Esophagus mucosa (tissue), 1 donor: ENCODE results near the gene MAGEA11. TPM values are rescaled to one million over a fixed set of nuclear protein-coding genes. Genes with fewer than 3 reads are reported as not detected.
"Not testable (repeated sequence)": the region's sequence is repeated elsewhere in the genome, so short reads cannot be mapped to it uniquely, and the experiment has no call there.

Source experiments
- ATAC-seq: fragments of 200-7000 bp; cut with Tn5 transposase; one replicate; pipeline ENCODE4 v1.9.1; 2020
- total RNA-seq: library from RNA; stranded (reverse); gene quantifications from one replicate; pipeline ENCODE4 v1.2.4, GENCODE V29; 2023
- donor health status: DM: yes; HTN: yes; CAD: no.

The MAGEA11 gene
- total RNA-seq, 1 donor from 2014 or later: not detected

DNA sequence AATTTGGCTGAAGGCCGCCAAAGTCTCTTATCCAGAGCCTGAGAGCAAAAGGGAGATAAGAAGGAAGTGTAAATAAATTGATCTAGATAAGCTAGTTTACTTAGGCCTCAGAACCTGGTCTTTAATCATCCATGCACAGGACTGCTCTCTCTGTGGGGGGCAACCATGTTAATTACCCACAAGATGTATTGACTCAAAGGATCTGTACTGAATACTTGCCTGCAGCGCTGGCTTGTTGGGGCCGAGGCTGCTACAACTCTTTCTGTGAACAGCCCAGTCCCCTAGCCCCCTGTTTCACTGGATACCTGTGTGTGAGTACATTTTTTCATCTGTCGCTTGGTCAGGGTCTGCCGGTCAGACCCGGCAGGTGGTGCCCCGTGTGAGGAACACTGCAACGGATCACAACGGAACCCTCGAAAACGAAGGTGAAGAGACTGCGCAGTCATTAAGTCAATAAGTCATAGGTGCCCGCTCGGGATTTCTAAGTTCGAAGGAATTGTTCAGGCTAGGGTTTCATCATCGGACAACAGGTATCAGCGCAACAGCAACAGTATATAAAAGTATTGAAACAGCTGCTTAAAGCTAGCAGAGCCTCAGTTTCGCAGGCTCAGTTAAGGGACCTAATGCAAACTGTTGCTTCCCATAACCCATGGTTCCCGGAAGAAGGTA, 8.3 kb downstream of the MAGEA11 start:
- ATAC-seq: no peak

DNA sequence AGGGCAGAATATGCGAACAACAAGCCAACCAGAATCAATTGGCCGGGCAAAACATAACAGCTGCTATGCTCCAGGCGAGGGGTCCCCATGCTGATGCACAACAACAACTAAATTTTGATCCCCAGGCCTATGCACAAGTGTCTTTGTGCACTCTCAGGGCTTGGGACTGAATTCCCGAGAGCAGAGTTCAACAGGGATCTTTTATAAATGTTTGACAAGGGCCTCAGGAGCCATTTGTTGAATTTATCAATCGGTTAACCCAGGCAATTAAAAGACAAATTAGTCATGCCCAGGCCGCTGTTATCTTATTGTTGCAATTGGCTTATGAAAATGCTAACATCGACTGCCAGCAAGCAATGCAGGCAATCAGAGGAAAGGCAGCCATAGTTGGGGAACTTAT, 9.4 kb downstream of the MAGEA11 start:
- ATAC-seq: not testable (repeated sequence)

DNA sequence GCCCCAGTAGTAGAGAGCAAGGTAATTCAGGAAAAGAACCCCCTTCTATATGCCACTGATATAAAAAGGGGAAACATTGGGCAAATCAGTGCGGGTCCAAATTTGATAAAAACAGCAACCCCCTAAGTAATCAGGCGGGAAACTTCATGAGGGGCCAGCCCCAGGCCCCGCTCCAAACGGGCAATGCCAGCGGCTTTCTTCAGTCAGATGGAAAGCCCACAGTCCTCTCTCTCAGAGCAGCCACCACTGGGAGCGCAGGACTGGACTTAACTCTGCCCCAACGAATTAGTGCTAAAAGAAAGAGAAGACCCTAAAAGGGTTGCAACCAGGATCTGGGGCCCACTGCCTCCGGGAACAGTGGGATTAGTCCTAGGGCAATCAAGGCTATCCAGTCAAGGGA, 9.9 kb downstream of the MAGEA11 start:
- no peak for ATAC-seq

DNA sequence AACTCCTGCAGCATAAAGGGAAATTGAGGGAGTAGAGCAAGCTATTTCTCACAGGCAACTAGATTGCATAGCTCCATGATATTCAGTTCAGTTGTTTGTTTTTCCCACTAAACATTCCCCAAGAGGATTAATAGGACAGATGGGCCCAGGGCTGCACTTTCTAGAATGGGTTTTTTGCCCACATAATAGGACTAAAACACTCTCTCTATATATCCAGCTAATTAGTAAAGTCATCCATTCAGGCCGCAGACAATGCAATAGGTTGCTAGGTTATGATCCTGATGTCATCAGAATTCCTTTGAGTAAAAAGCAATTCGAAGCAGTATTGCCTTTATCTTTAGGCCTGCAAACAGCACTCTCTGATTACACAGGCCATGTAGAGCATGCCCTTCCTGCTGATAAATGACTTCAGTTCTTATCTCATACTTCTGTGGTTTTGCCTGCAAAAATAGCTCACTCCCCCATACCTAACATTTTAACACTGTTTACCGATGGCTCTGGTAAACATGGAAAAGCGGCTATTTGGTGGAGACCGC, 11.8 kb downstream of the MAGEA11 start:
- not testable (repeated sequence) for ATAC-seq

DNA sequence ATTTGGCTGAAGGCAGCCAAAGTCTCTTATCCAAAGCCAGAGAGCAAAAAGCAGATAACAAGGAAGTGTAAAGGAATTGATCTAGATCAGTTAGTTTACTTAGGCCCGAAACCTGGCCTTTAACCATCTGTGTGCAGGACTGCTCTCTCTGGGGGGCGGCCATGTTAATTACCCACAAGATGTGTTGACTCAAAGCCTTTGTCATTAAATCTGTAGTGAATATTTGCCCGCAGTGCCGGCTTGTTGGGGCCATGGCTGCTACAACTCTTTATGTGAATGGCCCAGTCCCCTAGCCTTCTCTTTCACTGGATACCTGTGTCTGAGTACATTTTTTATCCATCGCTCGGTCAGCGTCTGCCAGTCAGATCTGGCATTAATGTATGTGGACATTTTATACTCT, 15.4 kb downstream of the MAGEA11 start:
- not testable (repeated sequence) for ATAC-seq

DNA sequence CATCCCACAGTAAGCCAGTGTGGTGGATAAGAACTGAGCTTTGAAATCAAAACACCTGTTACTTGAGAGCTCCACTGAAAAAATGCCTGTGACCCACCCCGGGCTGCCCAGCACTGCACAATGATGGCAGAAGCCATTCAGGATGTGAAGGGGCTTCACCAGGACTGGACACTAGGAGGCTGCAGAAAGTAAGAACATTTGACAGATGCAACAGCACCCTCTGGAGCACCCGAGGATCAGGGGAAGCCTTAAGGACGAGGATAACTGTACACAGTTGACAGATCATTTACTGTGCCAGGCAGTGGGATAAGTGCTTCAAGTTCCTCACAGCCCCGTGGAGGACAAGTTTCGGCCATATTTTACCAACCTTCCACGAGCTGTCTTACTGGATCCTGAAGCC, 30.4 kb downstream of the MAGEA11 start:
- peak; percentile 26 for ATAC-seq

DNA sequence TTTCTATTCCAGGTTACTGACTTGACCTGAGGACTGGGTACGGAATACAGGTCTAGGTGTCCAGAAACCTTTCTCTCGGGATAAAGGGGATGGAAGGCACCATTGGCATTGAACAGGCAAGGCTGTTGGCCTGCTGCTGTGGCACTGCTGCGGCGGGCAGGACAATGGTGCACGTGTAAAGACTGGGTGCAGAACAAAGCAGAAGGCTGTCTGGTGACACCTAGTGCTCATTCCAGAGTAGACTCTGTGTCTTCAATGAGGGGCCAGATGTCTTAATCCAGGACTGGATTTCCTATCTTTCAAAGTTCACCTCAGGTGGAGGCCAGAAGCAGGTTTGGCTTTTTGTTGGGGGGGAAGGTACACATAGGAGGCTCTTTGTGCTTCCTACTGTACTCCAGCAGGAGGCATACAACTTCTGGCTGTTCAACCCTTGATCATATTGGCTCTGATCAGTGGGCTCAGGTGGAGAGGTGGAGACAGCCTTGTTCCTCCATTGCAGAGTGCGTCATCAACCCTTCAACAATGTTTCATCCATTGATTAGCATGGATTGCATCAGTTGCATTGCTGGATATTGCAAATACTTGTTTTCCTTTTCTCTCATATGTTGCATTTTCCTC, 34.6 kb downstream of the MAGEA11 start:
- ATAC-seq: peak; percentile 48

DNA sequence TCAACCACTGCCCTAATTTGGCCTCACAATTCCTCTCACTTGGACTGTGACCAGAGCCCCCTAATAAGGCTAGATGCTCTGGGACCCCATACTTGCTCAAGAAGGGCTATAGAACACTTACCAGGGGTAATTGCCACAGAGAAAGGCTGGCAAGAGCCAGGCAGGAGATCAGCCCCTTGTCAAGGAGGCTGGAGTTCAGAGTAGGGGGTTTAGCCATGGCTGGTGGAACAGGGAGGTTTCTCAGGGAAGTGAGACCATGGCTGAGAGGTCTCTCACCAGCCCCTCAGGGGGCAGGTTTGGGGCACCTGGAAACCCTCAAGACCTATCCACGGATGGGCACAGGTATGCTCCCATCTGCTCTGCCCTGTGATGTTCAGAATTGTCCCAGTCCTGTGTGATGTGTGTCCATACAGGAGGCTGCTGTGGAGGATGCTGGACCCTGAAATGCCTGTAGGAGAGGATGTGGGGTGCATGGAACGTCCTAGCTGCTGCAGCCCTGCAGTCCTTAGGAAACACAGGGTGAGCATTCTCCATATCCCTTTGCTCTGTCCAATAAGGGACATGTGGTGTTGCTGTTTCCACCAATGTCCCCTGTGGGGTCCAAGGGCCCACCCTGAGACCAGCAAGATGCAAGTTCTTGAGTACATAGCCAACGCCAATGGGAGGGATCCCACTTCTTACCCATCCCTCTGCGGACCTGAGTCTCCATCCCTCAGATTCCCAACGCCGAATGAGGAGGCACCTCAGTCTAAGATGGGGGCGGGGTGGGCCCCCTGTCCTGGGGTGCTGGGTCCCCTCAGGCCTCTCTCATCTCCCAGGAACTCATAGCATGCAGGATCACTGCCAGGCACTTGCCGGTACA, 45.6 kb downstream of the MAGEA11 start:
- no peak for ATAC-seq

DNA sequence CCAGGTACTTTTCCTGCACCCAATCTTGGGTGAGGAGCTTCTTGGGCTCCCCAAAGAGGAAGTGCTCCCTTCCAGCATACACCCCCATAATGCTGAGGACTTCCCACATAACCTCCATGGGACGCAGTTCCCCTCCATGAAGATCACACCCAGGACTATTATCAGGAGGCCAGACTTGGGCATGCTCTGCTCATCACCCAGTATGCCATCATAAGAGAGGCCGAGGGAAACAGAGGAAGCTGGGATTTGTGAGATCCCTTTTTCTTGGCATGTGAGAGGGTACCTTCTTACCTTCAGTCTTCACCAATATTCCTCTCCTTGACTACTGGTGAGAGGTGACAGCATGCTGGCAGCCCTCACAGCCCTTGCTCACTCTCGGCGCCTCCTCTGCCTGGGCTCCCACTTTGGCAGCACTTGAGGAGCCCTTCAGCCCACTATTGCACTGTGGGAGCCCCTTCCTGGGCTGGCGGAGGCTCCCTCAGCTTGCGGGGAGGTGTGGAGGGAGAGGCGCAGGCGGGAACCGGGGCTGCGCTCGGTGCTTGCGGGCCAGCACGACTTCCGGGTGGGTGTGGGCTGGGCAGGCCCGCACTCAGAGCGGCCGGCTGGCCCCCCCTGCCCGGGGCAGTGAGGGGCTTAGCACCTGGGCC, 46.3 kb downstream of the MAGEA11 start:
- no peak for ATAC-seq

DNA sequence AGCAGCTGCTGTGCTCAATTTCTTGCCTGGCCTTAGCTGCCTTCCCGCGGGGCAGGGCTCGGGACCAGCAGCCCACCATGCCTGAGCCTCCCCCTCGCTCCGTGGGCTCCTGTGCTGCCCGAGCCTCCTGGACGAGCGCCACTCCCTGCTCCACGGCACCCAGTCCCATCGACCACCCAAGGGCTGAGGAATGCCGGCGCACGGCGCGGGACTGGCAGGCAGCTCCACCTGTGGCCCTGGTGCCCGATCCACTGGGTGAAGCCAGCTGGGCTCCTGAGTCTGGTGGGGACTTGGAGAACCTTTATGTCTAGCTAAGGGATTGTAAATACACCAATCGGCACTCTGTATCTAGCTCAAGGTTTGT, 46.8 kb downstream of the MAGEA11 start:
- ATAC-seq: not testable (repeated sequence)

DNA sequence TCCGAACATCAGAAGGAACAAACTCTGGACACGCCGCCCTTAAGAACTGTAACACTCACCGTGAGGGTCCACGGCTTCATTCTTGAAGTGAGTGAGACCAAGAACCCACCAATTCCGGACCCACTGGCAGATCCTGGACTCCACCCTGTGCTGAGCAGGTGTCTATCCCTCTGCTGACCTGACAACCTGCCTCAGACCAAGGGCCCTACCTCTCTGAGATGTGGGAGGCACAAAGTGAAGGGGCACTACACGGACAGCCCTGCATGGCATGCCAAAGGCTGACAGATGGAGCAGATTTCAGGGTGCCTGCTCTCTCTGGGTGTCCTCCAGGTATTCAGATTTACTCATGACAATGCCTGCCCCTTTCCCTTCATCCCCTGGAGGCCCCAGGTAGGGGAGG, 48.0 kb downstream of the MAGEA11 start:
- ATAC-seq: no peak

DNA sequence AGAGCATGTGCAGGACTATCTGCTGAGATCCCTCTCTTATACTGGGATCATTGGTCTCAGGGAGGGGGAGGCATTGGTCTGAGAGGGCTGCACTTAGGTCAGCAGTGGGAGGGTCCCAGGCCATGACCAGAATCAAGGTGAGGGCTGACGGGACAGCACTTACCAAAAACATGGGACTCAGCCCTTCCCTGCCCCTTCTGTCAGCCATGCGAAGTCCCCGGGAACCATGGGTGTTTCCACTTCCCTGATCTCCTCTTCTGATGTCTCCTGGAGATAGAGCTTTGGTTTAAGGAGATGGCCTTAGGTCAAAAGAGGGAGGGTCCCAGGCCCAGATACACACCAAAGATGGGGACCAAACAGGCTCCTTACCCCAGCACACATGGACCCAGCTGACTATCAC, 49.1 kb downstream of the MAGEA11 start:
- no peak for ATAC-seq

DNA sequence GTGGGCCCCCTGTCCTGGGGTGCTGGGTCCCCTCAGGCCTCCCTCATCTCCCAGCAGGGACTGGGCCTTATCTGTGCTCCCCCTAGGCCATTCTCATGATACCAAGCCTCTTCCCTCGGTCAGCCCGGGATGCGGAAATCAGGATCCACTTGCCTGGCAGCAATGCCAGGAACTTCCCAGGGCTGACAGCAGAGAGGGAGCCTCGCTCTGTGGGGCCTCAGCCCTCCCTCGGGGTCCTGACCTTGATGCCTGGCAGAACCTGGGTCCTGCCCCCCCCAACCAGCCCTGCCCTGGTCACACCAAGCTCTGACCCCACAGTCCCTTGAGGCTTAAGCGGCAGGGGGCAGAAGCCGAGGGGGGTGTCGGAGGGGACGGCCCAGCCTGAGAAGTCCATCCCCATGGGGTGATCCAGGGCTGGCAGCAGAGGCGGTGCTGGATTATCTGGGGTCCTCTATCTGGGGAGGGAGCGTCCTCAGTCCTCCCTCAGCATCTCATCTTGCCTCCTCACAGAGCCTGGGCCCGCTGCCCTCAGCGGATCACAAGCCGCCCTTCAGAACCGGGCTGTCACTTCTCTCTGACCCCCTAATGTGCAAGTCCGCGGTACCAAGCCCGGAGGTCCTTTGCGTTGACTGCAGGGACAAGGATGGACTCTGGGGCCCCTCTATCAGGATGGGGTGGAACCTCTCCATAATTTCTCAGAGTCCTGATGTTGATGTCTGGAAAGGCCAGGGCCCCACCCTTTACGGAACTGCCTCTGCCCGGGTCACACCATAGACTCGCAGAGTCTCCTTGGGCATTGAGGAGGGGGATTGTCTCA, 50.2 kb downstream of the MAGEA11 start:
- ATAC-seq: not testable (repeated sequence)

DNA sequence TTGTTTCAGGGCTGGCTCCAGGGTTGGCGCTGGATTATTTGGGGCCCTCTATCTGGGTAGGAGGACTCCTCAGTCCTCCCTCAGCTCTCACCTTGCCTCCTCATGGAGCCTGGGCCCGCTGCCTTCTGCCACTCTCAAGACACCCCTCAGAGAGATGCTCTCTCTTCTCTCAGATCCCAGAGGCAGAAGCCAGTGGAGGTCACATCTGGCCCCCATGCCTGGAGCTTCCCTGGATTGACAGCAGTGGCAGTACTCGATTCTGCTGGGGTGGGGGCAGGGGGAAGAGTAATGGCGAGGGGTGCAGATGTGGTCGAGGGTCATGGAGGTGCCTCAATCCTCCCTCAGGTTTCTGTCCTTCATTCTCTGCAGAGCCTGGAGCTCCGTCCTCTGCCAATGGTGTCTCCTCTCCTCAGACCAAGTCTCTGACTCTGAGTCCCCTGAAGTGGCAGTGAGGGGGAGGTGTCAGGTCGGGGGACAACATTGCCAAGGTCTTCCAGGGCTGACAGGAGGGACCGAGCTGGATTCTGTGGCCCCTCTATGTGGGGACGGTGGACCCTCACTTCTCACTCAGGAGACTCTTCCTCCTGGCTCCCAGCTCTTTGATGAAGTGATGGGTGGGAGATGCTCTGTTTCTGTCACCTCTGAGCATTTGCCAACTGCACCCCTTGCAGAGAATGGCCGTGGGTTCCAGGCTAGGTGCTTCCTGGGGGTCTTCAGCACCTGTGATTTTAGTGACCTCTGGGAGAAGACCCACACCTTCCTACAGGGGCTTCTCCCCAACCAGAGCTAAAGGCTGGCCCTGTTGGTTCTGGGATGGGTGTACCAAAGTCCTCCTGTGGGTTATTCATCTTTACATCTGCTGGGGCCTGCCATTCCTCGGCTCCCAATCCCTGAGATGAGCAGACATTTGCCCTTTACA, 51.1 kb downstream of the MAGEA11 start:
- ATAC-seq: no peak

Other genes with a start within 250 kb of the MAGEA11 start
- gene IDS, start 206.8 kb upstream of the MAGEA11 start, total RNA-seq: 23.2 TPM
- 14.6 TPM for gene EOLA1, start 171.0 kb upstream of the MAGEA11 start, total RNA-seq
- not detected for gene HSFX3, start 162.1 kb upstream of the MAGEA11 start, total RNA-seq
- gene MAGEA9B, start 124.6 kb upstream of the MAGEA11 start, total RNA-seq: not detected
- gene HSFX2, start 116.7 kb upstream of the MAGEA11 start, total RNA-seq: not detected
- 16.5 TPM for gene TMEM185A, start 80.3 kb upstream of the MAGEA11 start, total RNA-seq
- gene HSFX1, start 62.0 kb downstream of the MAGEA11 start, total RNA-seq: 0.32 TPM
- not detected for gene MAGEA9, start 69.9 kb downstream of the MAGEA11 start, total RNA-seq
- gene MAGEA8, start 169.1 kb downstream of the MAGEA11 start, total RNA-seq: not detected
- gene HSFX4, start 217.5 kb downstream of the MAGEA11 start, total RNA-seq: not detected
- gene EOLA2, start 226.4 kb downstream of the MAGEA11 start, total RNA-seq: 19.6 TPM